GM12878 (cell line): ENCODE data around the gene TCF12. TPM values are rescaled to one million over a fixed set of nuclear protein-coding genes. Genes with fewer than 3 reads are reported as not detected.

Experiments used
- ATAC-seq: fragments of 200-7000 bp; cut with Tn5 transposase; 3 replicates; pipeline ENCODE4 v1.9.1; 2020; ENCODE audit warnings: mild to moderate bottlenecking, moderate library complexity
- BruUV-seq: library from RNA; stranded (reverse); fragments of 400-500 nt; replicated peaks from 2 replicates; lab custom pipeline; 2021; lab: Mats Ljungman, UMichigan
- CTCF ChIA-PET: fragments of 300-600 bp; sonication (Branson Sonifier 250); formaldehyde crosslinking; extraction: SDS; loops from one replicate; lab custom pipeline; 2021; ENCODE audit warnings: inconsistent platforms; lab: Yijun Ruan, JAX
- POLR2A ChIA-PET: fragments of 350-600 bp; formaldehyde crosslinking; extraction: SDS; loops from one replicate; lab custom pipeline; 2021; ENCODE audit warnings: inconsistent platforms; lab: Charles Lee
- RAD21 ChIA-PET: fragments of 300-600 bp; sonication (Branson Sonifier 250); formaldehyde crosslinking; loops from one replicate; lab custom pipeline; 2023; ENCODE audit warnings: antibody characterized with exemption; ENCODE audit not compliant: unreplicated experiment; lab: Charles Lee
- SMC1A ChIA-PET: fragments of 300-600 bp; sonication (Branson Sonifier 250); formaldehyde crosslinking; loops from one replicate; lab custom pipeline; 2023; ENCODE audit not compliant: unreplicated experiment, uncharacterized antibody; lab: Charles Lee
- DNase-seq: peaks from one replicate; pipeline ENCODE4 v3.0.0-alpha.2; 2011; ENCODE audit warnings: low read depth, low spot score
- FAIRE-seq: peaks from 3 replicates; lab custom pipeline; 2011; peaks lifted over from hg19 to GRCh38; lab: Jason Lieb, UNC
- H2AFZ ChIP-seq: 2 replicates; pipeline ENCODE4 v1.6.0; 2011; ENCODE audit warnings: low read depth, low read length, control low read depth; ENCODE audit not compliant: control insufficient read depth
- H3K27ac ChIP-seq: 2 replicates; pipeline ENCODE4 v1.5.1; 2011; ENCODE audit warnings: control low read depth; ENCODE audit not compliant: control insufficient read depth, insufficient read depth
- H3K27me3 ChIP-seq, 2 experiments: replicated peaks in 1 of 2; 2 replicates each; pipeline versions ENCODE4 v1.6.0 to v1.6.1; 2011; ENCODE audit warnings: low read length in 1 of 2; ENCODE audit not compliant: control insufficient read depth in 2 of 2, insufficient read depth in 2 of 2
- H3K36me3 ChIP-seq, 2 experiments: 2 replicates each; pipeline ENCODE4 v1.5.1; 2011; ENCODE audit warnings: low read length in 1 of 2; ENCODE audit not compliant: control insufficient read depth in 2 of 2, insufficient read depth in 2 of 2
- H3K4me1 ChIP-seq: 2 replicates; pipeline ENCODE4 v1.6.1; 2011; ENCODE audit warnings: mild to moderate bottlenecking, low read length, moderate library complexity, mixed read lengths; ENCODE audit not compliant: control insufficient read depth, insufficient read depth
- H3K4me2 ChIP-seq: 2 replicates; pipeline ENCODE4 v1.6.0; 2011; ENCODE audit warnings: control low read depth; ENCODE audit not compliant: control insufficient read depth, insufficient read depth
- H3K4me3 ChIP-seq: fragments of 200-600 bp; sonication (generic); 2 replicates; pipeline ENCODE4 v1.5.1; 2016
- H3K79me2 ChIP-seq: 2 replicates; pipeline ENCODE4 v1.6.0; 2011; ENCODE audit warnings: low read length; ENCODE audit not compliant: control insufficient read depth, insufficient read depth
- H3K9ac ChIP-seq: 2 replicates; pipeline ENCODE4 v1.8.0; 2011; ENCODE audit warnings: low read length, control low read depth, mixed read lengths; ENCODE audit not compliant: control insufficient read depth, insufficient read depth
- H3K9me3 ChIP-seq: replicated peaks from 3 replicates; pipeline ENCODE4 v1.5.1; 2011; ENCODE audit warnings: mild to moderate bottlenecking, low read length; ENCODE audit not compliant: control insufficient read depth, insufficient read depth
- H4K20me1 ChIP-seq: 2 replicates; pipeline ENCODE4 v1.6.0; 2011; ENCODE audit not compliant: control insufficient read depth, insufficient read depth
- BCLAF1 ChIP-seq: fragments of 450-650 bp; IDR thresholded peaks from 2 replicates; pipeline ENCODE4 v1.6.1; 2017; ENCODE audit warnings: antibody characterized with exemption, mild to moderate bottlenecking, moderate library complexity
- DPF2 ChIP-seq: fragments of 450-650 bp; IDR thresholded peaks from 2 replicates; pipeline ENCODE4 v1.6.1; 2017; ENCODE audit warnings: mild to moderate bottlenecking
- ELK1 ChIP-seq: IDR thresholded peaks from 2 replicates; pipeline ENCODE4 v1.6.1; 2012; ENCODE audit warnings: low read depth, low read length, improper control_type of control experiment
- HCFC1 ChIP-seq: fragments of 150-350 bp; IDR thresholded peaks from 2 replicates; pipeline ENCODE4 v1.6.1; 2014; ENCODE audit warnings: low read length
- KAT2A ChIP-seq: conservative IDR thresholded peaks from 2 replicates; pipeline ENCODE4 v1.6.1; 2011; ENCODE audit warnings: low read depth, low read length; ENCODE audit not compliant: control insufficient read depth
- NFIC ChIP-seq: IDR thresholded peaks from 2 replicates; pipeline ENCODE4 v1.6.1; 2012; ENCODE audit warnings: low read depth, mild to moderate bottlenecking, inconsistent platforms, low read length, moderate library complexity
- NRF1 ChIP-seq: conservative IDR thresholded peaks from 2 replicates; pipeline ENCODE4 v1.6.1; 2011; ENCODE audit warnings: mild to moderate bottlenecking, low read depth, low read length, improper control_type of control experiment
- SKIL ChIP-seq: fragments of 450-650 bp; IDR thresholded peaks from 2 replicates; pipeline ENCODE4 v1.6.1; 2017; ENCODE audit warnings: mild to moderate bottlenecking, low read depth, inconsistent platforms; ENCODE audit not compliant: poor library complexity, severe bottlenecking
- SMARCA5 ChIP-seq: fragments of 450-650 bp; IDR thresholded peaks from 2 replicates; pipeline ENCODE4 v1.6.1; 2017; ENCODE audit warnings: mild to moderate bottlenecking
- ZNF207 ChIP-seq: fragments of 450-650 bp; IDR thresholded peaks from 2 replicates; pipeline ENCODE4 v1.6.1; 2014; ENCODE audit warnings: antibody characterized with exemption, mild to moderate bottlenecking, borderline replicate concordance
- ZSCAN29 ChIP-seq: fragments of 450-650 bp; IDR thresholded peaks from 2 replicates; pipeline ENCODE4 v1.6.1; 2017; ENCODE audit warnings: mild to moderate bottlenecking, moderate library complexity
- WGBS: methylation state at CpG from one replicate; pipeline ENCODE4 v1.1.6; 2016; ENCODE audit warnings: low lambda C conversion rate; ENCODE audit not compliant: insufficient replicate concordance, insufficient coverage; ENCODE audit errors: missing lambda C conversion rate; 5-methylcytosine and 5-hydroxymethylcytosine counted together
- in situ Hi-C: fragments of 300-500 bp; cut with MboI; formaldehyde crosslinking; loops from 9 replicates; pipeline ENCODE4 v1.14.3; 2018; ENCODE audit warnings: mixed read lengths
- intact Hi-C: fragments of 100-400 bp; cut with micrococcal nuclease; formaldehyde crosslinking; loops from one replicate; pipeline ENCODE4 v1.14.2; 2022; ENCODE audit not compliant: unreplicated experiment
- polyA plus RNA-seq, 11 experiments: library from polyadenylated mRNA; depleted of rRNA in 4 of 11; unstranded in 6 of 11; stranded (reverse) in 5 of 11; fragments of >200 nt; fragmentation: Nextera tagmentation in 4 of 11; fragmentation: Illumina TruSeq in 1 of 11; extraction: Ambion mirVana in 4 of 11; extraction: Trizol in 1 of 11; gene quantifications; 1 replicate in 1 of 11; 2 replicates in 10 of 11; pipeline versions ENCODE4 v1.2.1 to v1.2.3, GENCODE V29; 2011 to 2016; ENCODE audit warnings: inconsistent platforms in 2 of 11, missing spikeins in 2 of 11, low read depth in 1 of 11
- total RNA-seq, 4 experiments: library from RNA; depleted of rRNA in 3 of 4; stranded (reverse); fragments of >200 nt in 3 of 4; fragmentation: Illumina TruSeq in 1 of 4; extraction: Trizol in 1 of 4; gene quantifications; 2 replicates each; pipeline versions ENCODE4 v1.2.1 to v1.2.3, GENCODE V29; 2013 to 2021

TCF12 gene
- total and polyA plus RNA-seq, 10 of the 15 experiments (the other 5 are each of a cell fraction or from before 2014, with no cell fraction given) = 8.2 to 70.9 (median 49.5) TPM

- Histone ChIP-seq H2AFZ (no peak overlapping the region), H3K36me3 (no peaks in the 10 kb centered on the region), H3K27me3 (no peaks in the 10 kb centered on the region), H3K4me2 (no peak overlapping the region), H3K4me1 (peaks cover 20% of the 10 kb centered on the region), H3K4me3 (no peak overlapping the region), H3K9me3 (peaks cover 5% of the 10 kb centered on the region), H3K79me2 (peaks cover 49% of the 10 kb centered on the region), H3K27ac (no peak overlapping the region), H4K20me1 (no peaks in the 10 kb centered on the region), H3K9ac (no peak overlapping the region)
- intact Hi-C loops = no loop called here
- CTCF ChIA-PET = no interaction called here
- SMC1A ChIA-PET = no interaction called here
- FAIRE-seq = no peak
- POLR2A ChIA-PET = interaction anchor here (0.6 kb wide), 1 partner anchor 140 kb away, joined by 3 read pairs; no protein-coding TSS in a partner anchor
- ATAC-seq = no peak
- BruUV-seq = no TSS peak
- RAD21 ChIA-PET = no interaction called here
- no peak for DNase-seq
- TF ChIP-seq NFIC (no peak), HCFC1 (no peak), ZSCAN29 (no peak)
- in situ Hi-C loops = no loop called here
Measured at GRCh38 chr15:56956538-56956937, 38.1 kb downstream of the TCF12 start.

GRCh38 chr15:56957812-56958406 lies 39.5 kb downstream of the TCF12 start:
- 100% methylated on average over 5 of the region's 5 CpGs for WGBS
- CTCF ChIA-PET = no interaction called here
- no peak for TF ChIP-seq BCLAF1
- no peak for TF ChIP-seq SMARCA5
- no peak for TF ChIP-seq KAT2A
- no peak for TF ChIP-seq ZNF207
- no peak for TF ChIP-seq SKIL
- TF ChIP-seq NRF1 = no peak
- no peak for TF ChIP-seq ELK1
- no peak for TF ChIP-seq DPF2

More at GRCh38 chr15:56957812-56958406, 39.5 kb downstream of the TCF12 start:
- peaks cover 16% of the 10 kb centered on the region for H3K4me1 ChIP-seq
- intact Hi-C loops (no loop called here), in situ Hi-C loops (no loop called here)
- no peak overlapping the region for H3K9ac ChIP-seq
- FAIRE-seq (no peak), DNase-seq (no peak), ATAC-seq (no peak)
- POLR2A ChIA-PET = no interaction called here
- H3K27ac ChIP-seq = no peak overlapping the region
- H3K4me2 ChIP-seq = no peak overlapping the region
- BruUV-seq = no TSS peak
- no peaks in the 10 kb centered on the region for H3K27me3 ChIP-seq
- peaks cover 41% of the 10 kb centered on the region for H3K79me2 ChIP-seq
- no peaks in the 10 kb centered on the region for H3K36me3 ChIP-seq
- H3K9me3 ChIP-seq = peaks cover 5% of the 10 kb centered on the region
- SMC1A ChIA-PET = interaction anchor here (1.0 to 1.4 kb wide), 3 partner anchors 13 to 204 kb away, joined by 5 to 6 read pairs (median 5); no protein-coding TSS in a partner anchor
- H3K4me3 ChIP-seq = no peak overlapping the region
- no peak overlapping the region for H2AFZ ChIP-seq
- RAD21 ChIA-PET = no interaction called here
- H4K20me1 ChIP-seq = no peaks in the 10 kb centered on the region
